ENCODE data around the gene NECAB2. TPM values are rescaled to one million over a fixed set of nuclear protein-coding genes. Genes with fewer than 3 reads are reported as not detected.

NECAB2 gene
- total RNA-seq, 2 experiments from 2014 or later: not detected

- Mint-ChIP-seq H3K36me3 (no peaks in the 10 kb centered on the region), H3K27ac (no peak overlapping the region), H3K9me3 (ENCODE audit: low read depth) (no peaks in the 10 kb centered on the region), H3K4me3 (no peak overlapping the region), H3K4me1 (no peaks in the 10 kb centered on the region), H3K27me3 (peaks cover 1% of the 10 kb centered on the region)
- no peak for ATAC-seq
- CTCF ChIA-PET: interaction anchor here (3.8 kb wide), 1 partner anchor 106 kb away, joined by 22 read pairs; no protein-coding TSS in a partner anchor
- DNase-seq: no peak
Observed at GRCh38 chr16:83959656-83960434, 8.2 kb upstream of the NECAB2 start.

- Mint-ChIP-seq H3K27me3 (no peaks in the 10 kb centered on the region), H3K27ac (no peak overlapping the region), H3K4me3 (no peak overlapping the region), H3K36me3 (no peaks in the 10 kb centered on the region), H3K9me3 (ENCODE audit: low read depth) (no peaks in the 10 kb centered on the region), H3K4me1 (no peaks in the 10 kb centered on the region)
- CTCF ChIA-PET: no interaction called here
- ATAC-seq (no peak), DNase-seq (no peak)
Observed at GRCh38 chr16:83960521-83961249, 7.4 kb upstream of the NECAB2 start.

- Mint-ChIP-seq H3K9me3 (ENCODE audit: low read depth) (no peaks in the 10 kb centered on the region), H3K36me3 (no peaks in the 10 kb centered on the region), H3K27me3 (no peaks in the 10 kb centered on the region), H3K4me3 (no peak overlapping the region), H3K27ac (no peak overlapping the region), H3K4me1 (no peaks in the 10 kb centered on the region)
- no peak for ATAC-seq
- no peak for DNase-seq
- CTCF ChIA-PET: interaction anchor here (1.4 kb wide), 1 partner anchor 8 kb away, joined by 4 read pairs; no protein-coding TSS in a partner anchor
Observed at GRCh38 chr16:83961591-83961990, 6.5 kb upstream of the NECAB2 start.

GRCh38 chr16:83963277-83964119 lies 4.5 kb upstream of the NECAB2 start:
- Mint-ChIP-seq H3K36me3 (no peaks in the 10 kb centered on the region), H3K27me3 (peaks cover 3% of the 10 kb centered on the region), H3K9me3 (ENCODE audit: low read depth) (no peaks in the 10 kb centered on the region), H3K27ac (no peak overlapping the region), H3K4me3 (no peak overlapping the region), H3K4me1 (peaks cover 2% of the 10 kb centered on the region)
- ATAC-seq (no peak), DNase-seq (no peak)
- CTCF ChIA-PET: interaction anchor here (0.6 to 1.4 kb wide), 2 partner anchors 10 to 72 kb away, joined by 4 read pairs; no protein-coding TSS in a partner anchor

GRCh38 chr16:83964684-83965443 lies 3.2 kb upstream of the NECAB2 start:
- Mint-ChIP-seq H3K9me3 (ENCODE audit: low read depth) (no peaks in the 10 kb centered on the region), H3K4me1 (peaks cover 2% of the 10 kb centered on the region), H3K27me3 (peaks cover 11% of the 10 kb centered on the region), H3K4me3 (no peak overlapping the region), H3K36me3 (no peaks in the 10 kb centered on the region), H3K27ac (no peak overlapping the region)
- no peak for DNase-seq
- CTCF ChIA-PET: no interaction called here
- ATAC-seq: no peak

- H3K9me3 Mint-ChIP-seq (ENCODE audit: low read depth): no peaks in the 10 kb centered on the region
- H3K4me1 Mint-ChIP-seq: peaks cover 2% of the 10 kb centered on the region
- CTCF ChIA-PET: no interaction called here
- H3K4me3 Mint-ChIP-seq: no peak overlapping the region
- DNase-seq (no peak), ATAC-seq (no peak)
- H3K27me3 Mint-ChIP-seq: peaks cover 14% of the 10 kb centered on the region
- H3K36me3 Mint-ChIP-seq: no peaks in the 10 kb centered on the region
- H3K27ac Mint-ChIP-seq: no peak overlapping the region
Observed at GRCh38 chr16:83965444-83966152, 2.4 kb upstream of the NECAB2 start.

GRCh38 chr16:83966153-83966696 lies 1.8 kb upstream of the NECAB2 start:
- CTCF ChIA-PET: interaction anchor here (1.4 kb wide), 1 partner anchor 12 kb away, joined by 4 read pairs; no protein-coding TSS in a partner anchor
- H3K9me3 Mint-ChIP-seq (ENCODE audit: low read depth): no peaks in the 10 kb centered on the region
- DNase-seq (no peak), ATAC-seq (no peak)
- H3K27me3 Mint-ChIP-seq: peaks cover 15% of the 10 kb centered on the region
- H3K36me3 Mint-ChIP-seq: no peaks in the 10 kb centered on the region
- no peak overlapping the region for H3K4me3 Mint-ChIP-seq
- H3K4me1 Mint-ChIP-seq: peaks cover 2% of the 10 kb centered on the region
- H3K27ac Mint-ChIP-seq: no peak overlapping the region

GRCh38 chr16:83967091-83967490 lies 953 bp upstream of the NECAB2 start:
- Mint-ChIP-seq H3K4me3 (no peak overlapping the region), H3K4me1 (peaks cover 2% of the 10 kb centered on the region), H3K9me3 (ENCODE audit: low read depth) (no peaks in the 10 kb centered on the region), H3K27ac (no peak overlapping the region), H3K36me3 (no peaks in the 10 kb centered on the region), H3K27me3 (peaks cover 20% of the 10 kb centered on the region)
- ATAC-seq: no peak
- DNase-seq: no peak
- CTCF ChIA-PET: interaction anchor here (1.4 kb wide), 1 partner anchor 13 kb away, joined by 4 read pairs; no protein-coding TSS in a partner anchor

GRCh38 chr16:83968306-83968851 lies 335 bp downstream of the NECAB2 start:
- Mint-ChIP-seq H3K36me3 (no peaks in the 10 kb centered on the region), H3K4me3 (no peak overlapping the region), H3K27ac (no peak overlapping the region), H3K9me3 (ENCODE audit: low read depth) (no peaks in the 10 kb centered on the region), H3K27me3 (peaks cover 20% of the 10 kb centered on the region), H3K4me1 (peaks cover 2% of the 10 kb centered on the region)
- ATAC-seq: peak; percentile 18
- DNase-seq: no peak
- CTCF ChIA-PET: no interaction called here

- no peak for DNase-seq
- H3K4me1 Mint-ChIP-seq: peaks cover 2% of the 10 kb centered on the region
- no peaks in the 10 kb centered on the region for H3K36me3 Mint-ChIP-seq
- H3K27me3 Mint-ChIP-seq: peaks cover 20% of the 10 kb centered on the region
- H3K4me3 Mint-ChIP-seq: no peak overlapping the region
- no peak overlapping the region for H3K27ac Mint-ChIP-seq
- H3K9me3 Mint-ChIP-seq (ENCODE audit: low read depth): no peaks in the 10 kb centered on the region
- ATAC-seq: no peak
- CTCF ChIA-PET: interaction anchor here (1.2 kb wide), 1 partner anchor 97 kb away, joined by 3 read pairs; no protein-coding TSS in a partner anchor
Observed at GRCh38 chr16:83968891-83969649, 1.0 kb downstream of the NECAB2 start.

- no peaks in the 10 kb centered on the region for H3K9me3 Mint-ChIP-seq (ENCODE audit: low read depth)
- peaks cover 2% of the 10 kb centered on the region for H3K4me1 Mint-ChIP-seq
- no peaks in the 10 kb centered on the region for H3K36me3 Mint-ChIP-seq
- H3K27ac Mint-ChIP-seq: no peak overlapping the region
- CTCF ChIA-PET: interaction anchor here (1.2 to 2.2 kb wide), 2 partner anchors 93 to 96 kb away, joined by 3 to 7 read pairs; no protein-coding TSS in a partner anchor
- ATAC-seq (no peak), DNase-seq (no peak)
- H3K4me3 Mint-ChIP-seq: no peak overlapping the region
- H3K27me3 Mint-ChIP-seq: peaks cover 20% of the 10 kb centered on the region
Observed at GRCh38 chr16:83969771-83970429, 1.9 kb downstream of the NECAB2 start.
